A673 (cell line): Measurements from ENCODE around the gene ATRN. TPM values are rescaled to one million over a fixed set of nuclear protein-coding genes. Genes with fewer than 3 reads are reported as not detected.

Experiments
- BruUV-seq: library from RNA; stranded (reverse); fragments of 400-500 nt; replicated peaks from 2 replicates; lab custom pipeline; 2021; lab: Mats Ljungman, UMichigan
- CTCF ChIA-PET: fragments of 300-600 bp; sonication (Branson Sonifier 250); formaldehyde crosslinking; loops from one replicate; lab custom pipeline; 2022; ENCODE audit warnings: antibody characterized with exemption; lab: Charles Lee
- POLR2A ChIA-PET: fragments of 300-600 bp; sonication (Branson Sonifier 250); formaldehyde crosslinking; loops from one replicate; lab custom pipeline; 2022; ENCODE audit warnings: antibody characterized with exemption; ENCODE audit not compliant: low non-redundant PET; lab: Charles Lee
- DNase-seq: peaks from one replicate; pipeline ENCODE4 v3.0.0-alpha.2; 2015; ENCODE audit warnings: low spot score
- H3K27ac ChIP-seq: fragments of 200-600 bp; sonication (generic); 2 replicates; pipeline ENCODE4 v1.5.1; 2016; ENCODE audit warnings: mixed run types, low read depth, mild to moderate bottlenecking, mixed read lengths, antibody characterized with exemption, low read length; ENCODE audit not compliant: poor library complexity, severe bottlenecking
- H3K27me3 ChIP-seq: fragments of 200-600 bp; sonication (generic); replicated peaks from 2 replicates; pipeline ENCODE4 v1.6.1; 2017; ENCODE audit warnings: mixed run types, low read depth, mild to moderate bottlenecking, mixed read lengths, antibody characterized with exemption, low read length; ENCODE audit not compliant: insufficient read depth, poor library complexity
- H3K36me3 ChIP-seq: fragments of 200-600 bp; sonication (generic); 2 replicates; pipeline ENCODE4 v1.6.1; 2016; ENCODE audit warnings: mixed run types, mild to moderate bottlenecking, mixed read lengths, antibody characterized with exemption, low read length; ENCODE audit not compliant: insufficient read depth, poor library complexity, severe bottlenecking
- H3K4me1 ChIP-seq: fragments of 200-600 bp; sonication (generic); 2 replicates; pipeline ENCODE4 v1.6.1; 2017; ENCODE audit warnings: mixed run types, mild to moderate bottlenecking, mixed read lengths, antibody characterized with exemption, low read length; ENCODE audit not compliant: insufficient read depth, poor library complexity, severe bottlenecking
- H3K4me3 ChIP-seq: fragments of 200-600 bp; sonication (generic); 2 replicates; pipeline ENCODE4 v1.5.1; 2016; ENCODE audit warnings: low read depth, mixed run types, mild to moderate bottlenecking, mixed read lengths, low read length; ENCODE audit not compliant: poor library complexity, severe bottlenecking
- H3K9me3 ChIP-seq: fragments of 200-600 bp; sonication (generic); 2 replicates; pipeline ENCODE4 v1.6.1; 2016; ENCODE audit warnings: mixed run types, low read depth, mild to moderate bottlenecking, mixed read lengths, antibody characterized with exemption, low read length; ENCODE audit not compliant: poor library complexity, severe bottlenecking
- CTCF ChIP-seq: fragments of 300-800, 200-600 bp; sonication (generic); conservative IDR thresholded peaks from 2 replicates; pipeline ENCODE4 v1.5.1; 2017; ENCODE audit warnings: low read depth, mild to moderate bottlenecking, antibody characterized with exemption, low read length, moderate library complexity, mixed read lengths
- EZH2 ChIP-seq: fragments of 200-600 bp; sonication (generic); IDR thresholded peaks from 2 replicates; pipeline ENCODE4 v1.6.1; 2017; ENCODE audit warnings: borderline replicate concordance, low read depth, mild to moderate bottlenecking, mixed read lengths, antibody characterized with exemption, low read length; ENCODE audit not compliant: poor library complexity, severe bottlenecking
- intact Hi-C: fragments of 100-400 bp; cut with micrococcal nuclease; formaldehyde crosslinking; loops from one replicate; pipeline ENCODE4 v1.10.0; 2022; ENCODE audit not compliant: unreplicated experiment
- total RNA-seq: library from RNA; stranded (reverse); gene quantifications from 2 replicates; pipeline ENCODE4 v1.2.3, GENCODE V29; 2021

The ATRN gene
- total RNA-seq, 1 experiment from 2014 or later, result 27.1 TPM

GRCh38 chr20:3661060-3661813 lies 190.4 kb downstream of the ATRN start:
- no peak for DNase-seq
- Histone ChIP-seq H3K4me3 (peak overlapping the region; percentile 24), H3K9me3 (no peaks in the 10 kb centered on the region), H3K36me3 (no peaks in the 10 kb centered on the region), H3K4me1 (peaks cover 9% of the 10 kb centered on the region), H3K27me3 (peaks cover 36% of the 10 kb centered on the region), H3K27ac (no peak overlapping the region)
- BruUV-seq, result no TSS peak
- no peak for TF ChIP-seq CTCF
- TF ChIP-seq EZH2, result peak; percentile 90
- CTCF ChIA-PET, result no interaction called here
- POLR2A ChIA-PET, result no interaction called here
- intact Hi-C loops, result no loop called here

GRCh38 chr20:3661814-3662665 lies 191.2 kb downstream of the ATRN start:
- no peak overlapping the region for H3K4me3 ChIP-seq
- CTCF ChIA-PET, result no interaction called here
- peaks cover 36% of the 10 kb centered on the region for H3K27me3 ChIP-seq
- no peak for TF ChIP-seq CTCF
- no peak for TF ChIP-seq EZH2
- intact Hi-C loops, result no loop called here
- H3K27ac ChIP-seq, result no peak overlapping the region
- no peaks in the 10 kb centered on the region for H3K36me3 ChIP-seq
- BruUV-seq, result no TSS peak
- POLR2A ChIA-PET, result no interaction called here
- DNase-seq, result no peak
- H3K4me1 ChIP-seq, result peaks cover 9% of the 10 kb centered on the region
- no peaks in the 10 kb centered on the region for H3K9me3 ChIP-seq

- ChIA-PET POLR2A (no interaction called here), CTCF (no interaction called here)
- H3K36me3 ChIP-seq, result no peaks in the 10 kb centered on the region
- DNase-seq, result no peak
- TF ChIP-seq CTCF, result no peak
- no peak for TF ChIP-seq EZH2
- H3K27ac ChIP-seq, result no peak within 1 kb of the TSS
- H3K4me3 ChIP-seq, result no peak within 1 kb of the TSS
- H3K4me1 ChIP-seq, result peaks cover 9% of the 10 kb centered on the region
- no peaks in the 10 kb centered on the region for H3K9me3 ChIP-seq
- no TSS peak for BruUV-seq
- intact Hi-C loops, result no loop called here
- peaks cover 36% of the 10 kb centered on the region for H3K27me3 ChIP-seq
These were observed 192.3 kb downstream of the ATRN start, which contains the start of gene GFRA4 for GRCh38 chr20:3663031-3663701. Gene GFRA4, minus strand, starts transcription at chr20:3663399. Its CDS starts 0 bp downstream, at chr20:3663399.
